ENCODE measurements around the gene SLC5A6.

The SLC5A6 gene

GRCh38 chr2:27217173-27218121 is 5.4 kb upstream of the SLC5A6 start, which contains the start of gene CAD:
TSS of gene CAD (plus strand) at chr2:27217369. CDS start at chr2:27217552, 183 bp downstream.
- Histone ChIP-seq H3K4me1 (ENCODE audit: control insufficient read depth, insufficient read depth, low read length) (peaks cover 23% of the 10 kb centered on the region), H3K9ac (ENCODE audit: low read depth, low read length) (peak within 1 kb of the TSS; percentile 97), H3K36me3 (ENCODE audit: control insufficient read depth, insufficient read depth, low read length) (peaks cover 72% of the 10 kb centered on the region), H3K27me3 (ENCODE audit: control insufficient read depth, insufficient read depth, low read length) (no peaks in the 10 kb centered on the region), H3K4me3 (ENCODE audit: low read depth, low read length) (peak within 1 kb of the TSS; percentile 80), H3K27ac (ENCODE audit: low read depth, low read length) (peak within 1 kb of the TSS; percentile 93), H3K9me3 (ENCODE audit: control insufficient read depth, insufficient read depth, low read length) (no peaks in the 10 kb centered on the region)

- Histone ChIP-seq H3K9ac (ENCODE audit: low read depth, low read length) (peak overlapping the region; percentile 70), H3K36me3 (ENCODE audit: control insufficient read depth, insufficient read depth, low read length) (peaks cover 63% of the 10 kb centered on the region), H3K4me1 (ENCODE audit: control insufficient read depth, insufficient read depth, low read length) (peaks cover 23% of the 10 kb centered on the region), H3K27ac (ENCODE audit: low read depth, low read length) (peak overlapping the region; percentile 81), H3K4me3 (ENCODE audit: low read depth, low read length) (peak overlapping the region; percentile 80; the same call in 1 of the 2 replicates), H3K27me3 (ENCODE audit: control insufficient read depth, insufficient read depth, low read length) (no peaks in the 10 kb centered on the region), H3K9me3 (ENCODE audit: control insufficient read depth, insufficient read depth, low read length) (no peaks in the 10 kb centered on the region)
Measured at GRCh38 chr2:27216416-27217137, 4.5 kb upstream of the SLC5A6 start.

GRCh38 chr2:27214941-27215340 is 2.9 kb upstream of the SLC5A6 start:
- Histone ChIP-seq H3K27ac (ENCODE audit: low read depth, low read length) (no peak overlapping the region), H3K4me3 (ENCODE audit: low read depth, low read length) (no peak overlapping the region), H3K27me3 (ENCODE audit: control insufficient read depth, insufficient read depth, low read length) (no peaks in the 10 kb centered on the region), H3K9ac (ENCODE audit: low read depth, low read length) (no peak overlapping the region), H3K4me1 (ENCODE audit: control insufficient read depth, insufficient read depth, low read length) (peaks cover 23% of the 10 kb centered on the region), H3K9me3 (ENCODE audit: control insufficient read depth, insufficient read depth, low read length) (no peaks in the 10 kb centered on the region), H3K36me3 (ENCODE audit: control insufficient read depth, insufficient read depth, low read length) (peaks cover 51% of the 10 kb centered on the region)

- Histone ChIP-seq H3K27ac (ENCODE audit: low read depth, low read length) (peak overlapping the region; percentile 95), H3K9me3 (ENCODE audit: control insufficient read depth, insufficient read depth, low read length) (no peaks in the 10 kb centered on the region), H3K9ac (ENCODE audit: low read depth, low read length) (peak overlapping the region; percentile 99), H3K4me1 (ENCODE audit: control insufficient read depth, insufficient read depth, low read length) (peaks cover 14% of the 10 kb centered on the region), H3K4me3 (ENCODE audit: low read depth, low read length) (peak overlapping the region; percentile 99), H3K36me3 (ENCODE audit: control insufficient read depth, insufficient read depth, low read length) (peaks cover 51% of the 10 kb centered on the region), H3K27me3 (ENCODE audit: control insufficient read depth, insufficient read depth, low read length) (no peaks in the 10 kb centered on the region)
Measured at GRCh38 chr2:27212626-27213471, 781 bp upstream of the SLC5A6 start.

- Histone ChIP-seq H3K27ac (ENCODE audit: low read depth, low read length) (peak overlapping the region; percentile 95), H3K9ac (ENCODE audit: low read depth, low read length) (peak overlapping the region; percentile 85), H3K9me3 (ENCODE audit: control insufficient read depth, insufficient read depth, low read length) (no peaks in the 10 kb centered on the region), H3K36me3 (ENCODE audit: control insufficient read depth, insufficient read depth, low read length) (peaks cover 60% of the 10 kb centered on the region), H3K4me3 (ENCODE audit: low read depth, low read length) (peak overlapping the region; percentile 99), H3K4me1 (ENCODE audit: control insufficient read depth, insufficient read depth, low read length) (peaks cover 8% of the 10 kb centered on the region), H3K27me3 (ENCODE audit: control insufficient read depth, insufficient read depth, low read length) (no peaks in the 10 kb centered on the region)
Measured at GRCh38 chr2:27211241-27211942, 676 bp downstream of the SLC5A6 start.

- H3K27me3 ChIP-seq (ENCODE audit: control insufficient read depth, insufficient read depth, low read length) = no peaks in the 10 kb centered on the region
- no peak overlapping the region for H3K4me3 ChIP-seq (ENCODE audit: low read depth, low read length)
- H3K27ac ChIP-seq (ENCODE audit: low read depth, low read length) = no peak overlapping the region
- no peak overlapping the region for H3K9ac ChIP-seq (ENCODE audit: low read depth, low read length)
- no peaks in the 10 kb centered on the region for H3K9me3 ChIP-seq (ENCODE audit: control insufficient read depth, insufficient read depth, low read length)
- H3K4me1 ChIP-seq (ENCODE audit: control insufficient read depth, insufficient read depth, low read length) = peaks cover 6% of the 10 kb centered on the region; the same call in 1 of the 2 replicates
- H3K36me3 ChIP-seq (ENCODE audit: control insufficient read depth, insufficient read depth, low read length) = peaks cover 64% of the 10 kb centered on the region
Measured at GRCh38 chr2:27209621-27210401, 2.3 kb downstream of the SLC5A6 start.

- Histone ChIP-seq H3K4me3 (ENCODE audit: low read depth, low read length) (no peak overlapping the region), H3K4me1 (ENCODE audit: control insufficient read depth, insufficient read depth, low read length) (peaks cover 6% of the 10 kb centered on the region; the same call in 1 of the 2 replicates), H3K36me3 (ENCODE audit: control insufficient read depth, insufficient read depth, low read length) (peaks cover 70% of the 10 kb centered on the region), H3K9ac (ENCODE audit: low read depth, low read length) (no peak overlapping the region), H3K9me3 (ENCODE audit: control insufficient read depth, insufficient read depth, low read length) (no peaks in the 10 kb centered on the region), H3K27ac (ENCODE audit: low read depth, low read length) (peak overlapping the region; percentile 16), H3K27me3 (ENCODE audit: control insufficient read depth, insufficient read depth, low read length) (no peaks in the 10 kb centered on the region)
Measured at GRCh38 chr2:27208486-27209050, 3.5 kb downstream of the SLC5A6 start.

- Histone ChIP-seq H3K27me3 (ENCODE audit: control insufficient read depth, insufficient read depth, low read length) (no peaks in the 10 kb centered on the region), H3K36me3 (ENCODE audit: control insufficient read depth, insufficient read depth, low read length) (peaks cover 88% of the 10 kb centered on the region), H3K9me3 (ENCODE audit: control insufficient read depth, insufficient read depth, low read length) (no peaks in the 10 kb centered on the region), H3K27ac (ENCODE audit: low read depth, low read length) (no peak overlapping the region), H3K4me3 (ENCODE audit: low read depth, low read length) (no peak overlapping the region), H3K4me1 (ENCODE audit: control insufficient read depth, insufficient read depth, low read length) (no peaks in the 10 kb centered on the region), H3K9ac (ENCODE audit: low read depth, low read length) (no peak overlapping the region)
Measured at GRCh38 chr2:27206346-27206745, 5.7 kb downstream of the SLC5A6 start.

GRCh38 chr2:27205206-27205605 is 6.9 kb downstream of the SLC5A6 start:
- H3K4me1 ChIP-seq (ENCODE audit: control insufficient read depth, insufficient read depth, low read length) = no peaks in the 10 kb centered on the region

More at GRCh38 chr2:27205206-27205605, 6.9 kb downstream of the SLC5A6 start:
- Histone ChIP-seq H3K4me3 (ENCODE audit: low read depth, low read length) (no peak overlapping the region), H3K36me3 (ENCODE audit: control insufficient read depth, insufficient read depth, low read length) (peaks cover 98% of the 10 kb centered on the region), H3K27me3 (ENCODE audit: control insufficient read depth, insufficient read depth, low read length) (no peaks in the 10 kb centered on the region), H3K9me3 (ENCODE audit: control insufficient read depth, insufficient read depth, low read length) (no peaks in the 10 kb centered on the region), H3K27ac (ENCODE audit: low read depth, low read length) (no peak overlapping the region), H3K9ac (ENCODE audit: low read depth, low read length) (no peak overlapping the region)

Measured in HUES48 (cell line).